Thyroid gland (tissue), 4 donors: Measurements from ENCODE around the gene ZMAT3.

Source experiments
- POLR2A ChIP-seq, 2 donors: fragments of 450-650 bp; IDR thresholded peaks; one replicate each; pipeline ENCODE4 v1.6.1; 2017; ENCODE audit warnings: antibody characterized with exemption in 2 of 2, mild to moderate bottlenecking in 2 of 2, moderate library complexity in 1 of 2
- TF ChIP-seq, protein P1 (sequence below), 6 experiments: fragments of 200-600 bp in 3 of 6; fragments of 450-650 bp in 3 of 6; sonication (generic) in 3 of 6; IDR thresholded peaks; one replicate each; pipeline ENCODE4 v1.5.1; 2016 to 2019; ENCODE audit warnings: antibody characterized with exemption in 6 of 6, mild to moderate bottlenecking in 2 of 6, inconsistent platforms in 1 of 6, moderate library complexity in 1 of 6

DNA sequence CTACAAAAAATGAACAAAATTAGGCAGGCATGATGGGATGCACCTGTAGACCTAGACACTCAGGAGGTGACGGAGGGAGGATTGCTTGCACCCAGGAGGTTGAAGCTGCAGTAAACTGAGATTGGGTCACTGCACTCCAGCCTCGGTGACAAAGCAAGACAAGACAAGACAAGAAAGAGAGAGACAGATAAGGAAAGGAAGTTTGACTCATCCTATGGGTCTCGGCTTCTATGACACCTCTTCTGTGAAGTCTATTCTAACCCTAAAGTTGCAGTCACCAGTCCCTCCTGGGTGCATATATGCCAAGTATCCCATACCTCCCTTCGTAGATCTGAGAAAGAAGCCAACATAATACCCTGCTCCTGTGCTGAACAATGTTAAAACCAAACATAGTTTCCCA lies 7.9 kb upstream of the ZMAT3 start:
- TF ChIP-seq, protein P1, sequence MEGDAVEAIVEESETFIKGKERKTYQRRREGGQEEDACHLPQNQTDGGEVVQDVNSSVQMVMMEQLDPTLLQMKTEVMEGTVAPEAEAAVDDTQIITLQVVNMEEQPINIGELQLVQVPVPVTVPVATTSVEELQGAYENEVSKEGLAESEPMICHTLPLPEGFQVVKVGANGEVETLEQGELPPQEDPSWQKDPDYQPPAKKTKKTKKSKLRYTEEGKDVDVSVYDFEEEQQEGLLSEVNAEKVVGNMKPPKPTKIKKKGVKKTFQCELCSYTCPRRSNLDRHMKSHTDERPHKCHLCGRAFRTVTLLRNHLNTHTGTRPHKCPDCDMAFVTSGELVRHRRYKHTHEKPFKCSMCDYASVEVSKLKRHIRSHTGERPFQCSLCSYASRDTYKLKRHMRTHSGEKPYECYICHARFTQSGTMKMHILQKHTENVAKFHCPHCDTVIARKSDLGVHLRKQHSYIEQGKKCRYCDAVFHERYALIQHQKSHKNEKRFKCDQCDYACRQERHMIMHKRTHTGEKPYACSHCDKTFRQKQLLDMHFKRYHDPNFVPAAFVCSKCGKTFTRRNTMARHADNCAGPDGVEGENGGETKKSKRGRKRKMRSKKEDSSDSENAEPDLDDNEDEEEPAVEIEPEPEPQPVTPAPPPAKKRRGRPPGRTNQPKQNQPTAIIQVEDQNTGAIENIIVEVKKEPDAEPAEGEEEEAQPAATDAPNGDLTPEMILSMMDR (IDR thresholded peaks at IDR 0.05) = no peak
- no peak for TF ChIP-seq POLR2A (IDR thresholded peaks at IDR 0.05)
